IPS-18c (cell line): ENCODE results near the gene RPL9.
"Not testable (repeated sequence)": the region's sequence is repeated elsewhere in the genome, so short reads cannot be mapped to it uniquely, and the experiment has no call there.

Experiments used
- H3K4me3 ChIP-seq: 2 replicates; pipeline ENCODE4 v1.7.0; 2013; ENCODE audit warnings: low read depth, mild to moderate bottlenecking, low read length, moderate library complexity; ENCODE audit not compliant: insufficient read depth
- H3K9me3 ChIP-seq: one replicate; pipeline ENCODE4 v1.6.1; 2013; ENCODE audit warnings: mild to moderate bottlenecking, low read length, moderate library complexity; ENCODE audit not compliant: control insufficient read depth, insufficient read depth

Gene RPL9

GRCh38 chr4:39442998-39443397, 15.7 kb downstream of the RPL9 start:
- Histone ChIP-seq H3K9me3 (no peaks in the 10 kb centered on the region), H3K4me3 (no peak overlapping the region)

GRCh38 chr4:39441593-39441992, 17.1 kb downstream of the RPL9 start:
- Histone ChIP-seq H3K4me3 (no peak overlapping the region), H3K9me3 (no peaks in the 10 kb centered on the region)

- Histone ChIP-seq H3K4me3 (no peak overlapping the region), H3K9me3 (no peaks in the 10 kb centered on the region)
Observed at GRCh38 chr4:39435659-39436563, 22.8 kb downstream of the RPL9 start.

- Histone ChIP-seq H3K4me3 (no peak overlapping the region), H3K9me3 (no peaks in the 10 kb centered on the region)
Observed at GRCh38 chr4:39433878-39434492, 24.7 kb downstream of the RPL9 start.

- H3K9me3 ChIP-seq = no peaks in the 10 kb centered on the region
- H3K4me3 ChIP-seq = no peak overlapping the region
Observed at GRCh38 chr4:39429476-39430334, 29.0 kb downstream of the RPL9 start.

- no peaks in the 10 kb centered on the region for H3K9me3 ChIP-seq
- H3K4me3 ChIP-seq = no peak overlapping the region
Observed at GRCh38 chr4:39427520-39428114, 31.1 kb downstream of the RPL9 start.

GRCh38 chr4:39426728-39427127, 32.0 kb downstream of the RPL9 start:
- Histone ChIP-seq H3K9me3 (no peaks in the 10 kb centered on the region), H3K4me3 (no peak overlapping the region)

- not testable (repeated sequence) for H3K9me3 ChIP-seq, H3K4me3 ChIP-seq
Observed at GRCh38 chr4:39425297-39425696, 33.4 kb downstream of the RPL9 start.

- Histone ChIP-seq H3K9me3 (no peaks in the 10 kb centered on the region), H3K4me3 (no peak overlapping the region)
Observed at GRCh38 chr4:39422247-39422646, 36.5 kb downstream of the RPL9 start.

- H3K9me3 ChIP-seq = no peaks in the 10 kb centered on the region
- H3K4me3 ChIP-seq = no peak overlapping the region
Observed at GRCh38 chr4:39415678-39416283, 42.9 kb downstream of the RPL9 start.

- H3K4me3 ChIP-seq, H3K9me3 ChIP-seq: not testable (repeated sequence)
Observed at GRCh38 chr4:39411561-39411960, 47.2 kb downstream of the RPL9 start.

- Histone ChIP-seq H3K9me3 (no peaks in the 10 kb centered on the region), H3K4me3 (no peak overlapping the region)
Observed at GRCh38 chr4:39410415-39410814, 48.3 kb downstream of the RPL9 start.

- no peak overlapping the region for H3K4me3 ChIP-seq
- H3K9me3 ChIP-seq = no peaks in the 10 kb centered on the region
Observed at GRCh38 chr4:39407584-39407885, 51.2 kb downstream of the RPL9 start.

GRCh38 chr4:39406763-39407583, 51.7 kb downstream of the RPL9 start, which contains the start of gene KLB:
KLB (plus strand) TSS chr4:39406930; CDS start chr4:39406950, 20 bp downstream.
- Histone ChIP-seq H3K9me3 (no peaks in the 10 kb centered on the region), H3K4me3 (no peak within 1 kb of the TSS)
